ENCODE data around the gene RANBP1. TPM values are rescaled to one million over a fixed set of nuclear protein-coding genes. Genes with fewer than 3 reads are reported as not detected.

RANBP1 gene
- total and polyA plus RNA-seq, 2 donors (not counting 1 experiment from before 2014, with no cell fraction given), result 67.0 to 77.6 TPM

DNA sequence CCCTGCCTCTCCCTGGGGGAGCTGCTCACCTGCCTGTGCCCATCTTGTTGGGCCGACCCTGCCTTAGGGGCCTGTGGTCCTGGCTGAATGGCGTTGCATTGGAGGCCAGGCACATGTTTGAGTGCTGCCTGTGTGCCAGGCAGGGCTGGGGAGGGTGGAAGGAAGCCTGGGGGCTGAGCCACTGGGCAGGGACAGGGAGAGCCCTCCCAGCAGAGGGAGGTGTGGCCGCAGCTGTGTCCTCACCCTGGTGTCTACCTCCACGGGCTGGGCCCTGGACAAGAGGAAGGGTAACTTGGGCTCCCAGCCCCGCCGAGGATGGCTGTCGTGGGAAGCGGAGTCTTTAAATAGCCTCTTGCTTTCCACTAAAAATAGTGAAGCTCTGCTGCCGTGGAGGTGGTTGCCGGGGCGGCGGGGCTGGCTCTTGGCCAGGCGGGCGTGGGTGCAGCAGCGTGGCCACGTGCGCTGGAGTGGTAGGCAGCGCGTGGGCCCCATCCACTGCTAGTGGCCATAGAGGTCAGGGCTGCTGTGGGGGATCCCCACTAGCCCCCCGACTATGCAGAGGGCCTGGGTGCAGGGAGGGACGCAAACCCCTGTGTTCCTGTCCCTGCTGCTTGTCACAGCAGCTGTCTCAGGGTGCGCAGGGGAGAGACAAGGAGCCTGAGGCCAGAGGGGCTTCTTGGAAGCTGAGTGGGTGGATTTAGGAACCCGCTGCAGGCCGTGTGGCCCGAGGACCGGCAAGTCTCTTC lies 21.9 kb downstream of the RANBP1 start:
- Mint-ChIP-seq H3K4me1 (peaks cover 38% of the 10 kb centered on the region), H3K4me3 (no peak overlapping the region), H3K9me3 (ENCODE audit: insufficient read depth) (no peaks in the 10 kb centered on the region), H3K27ac (no peak overlapping the region), H3K27me3 (no peaks in the 10 kb centered on the region)
- peaks cover 64% of the 10 kb centered on the region for H4K20me1 ChIP-seq (ENCODE audit: control insufficient read depth, insufficient read depth, low read length, poor library complexity, severe bottlenecking)
- no peak overlapping the region for H2AFZ ChIP-seq (ENCODE audit: insufficient read depth, low read depth, low read length, poor library complexity, severe bottlenecking)
- no peak for DNase-seq
- ChIA-PET CTCF (no interaction called here), POLR2A (no interaction called here)
- intact Hi-C loops (cut with micrococcal nuclease), result no loop called here
- TF ChIP-seq, protein P1, sequence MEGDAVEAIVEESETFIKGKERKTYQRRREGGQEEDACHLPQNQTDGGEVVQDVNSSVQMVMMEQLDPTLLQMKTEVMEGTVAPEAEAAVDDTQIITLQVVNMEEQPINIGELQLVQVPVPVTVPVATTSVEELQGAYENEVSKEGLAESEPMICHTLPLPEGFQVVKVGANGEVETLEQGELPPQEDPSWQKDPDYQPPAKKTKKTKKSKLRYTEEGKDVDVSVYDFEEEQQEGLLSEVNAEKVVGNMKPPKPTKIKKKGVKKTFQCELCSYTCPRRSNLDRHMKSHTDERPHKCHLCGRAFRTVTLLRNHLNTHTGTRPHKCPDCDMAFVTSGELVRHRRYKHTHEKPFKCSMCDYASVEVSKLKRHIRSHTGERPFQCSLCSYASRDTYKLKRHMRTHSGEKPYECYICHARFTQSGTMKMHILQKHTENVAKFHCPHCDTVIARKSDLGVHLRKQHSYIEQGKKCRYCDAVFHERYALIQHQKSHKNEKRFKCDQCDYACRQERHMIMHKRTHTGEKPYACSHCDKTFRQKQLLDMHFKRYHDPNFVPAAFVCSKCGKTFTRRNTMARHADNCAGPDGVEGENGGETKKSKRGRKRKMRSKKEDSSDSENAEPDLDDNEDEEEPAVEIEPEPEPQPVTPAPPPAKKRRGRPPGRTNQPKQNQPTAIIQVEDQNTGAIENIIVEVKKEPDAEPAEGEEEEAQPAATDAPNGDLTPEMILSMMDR (IDR thresholded peaks at IDR 0.05), result no peak
- TF ChIP-seq EZH2 (IDR thresholded peaks at IDR 0.05; ENCODE audit: borderline replicate concordance, insufficient read depth, low read depth, low read length, poor library complexity, severe bottlenecking), result no peak
- H3K79me2 ChIP-seq (ENCODE audit: control insufficient read depth, insufficient read depth, low read length), result peaks cover 40% of the 10 kb centered on the region
- ATAC-seq (ENCODE audit: low read depth), result no peak
- peak overlapping the region; percentile 28 for H3K4me2 ChIP-seq (replicated peaks; ENCODE audit: low read depth, low read length, poor library complexity, severe bottlenecking)
- no peak overlapping the region for H3K9ac ChIP-seq (ENCODE audit: low read length)
- H3K27me3 ChIP-seq (replicated peaks in 1 of 4; ENCODE audit: control extremely low read depth in 1 of 4, control insufficient read depth in 3 of 4, insufficient read depth in 4 of 4, low read length in 3 of 4), result no peaks in the 10 kb centered on the region
- H3K36me3 ChIP-seq (replicated peaks in 1 of 2; ENCODE audit: control extremely low read depth in 1 of 2, control insufficient read depth in 1 of 2, extremely low read depth in 1 of 2, insufficient read depth in 2 of 2, low read length in 1 of 2), result peaks cover 0 to 7% of the 10 kb centered on the region in 2 experiments
- H3K4me3 ChIP-seq (ENCODE audit: control extremely low read depth in 1 of 5, extremely low read depth in 1 of 5, insufficient read depth in 1 of 5, low read depth in 2 of 5, low read length in 4 of 5), result no peak overlapping the region
- H3K9me3 ChIP-seq (ENCODE audit: control extremely low read depth in 1 of 3, control insufficient read depth in 2 of 3, insufficient read depth in 1 of 3, low read length in 2 of 3), result no peaks in the 10 kb centered on the region
- H3K27ac ChIP-seq (ENCODE audit: low read length in 2 of 2), result no peak overlapping the region
- peaks cover 7 to 36% of the 10 kb centered on the region in 2 donors for H3K4me1 ChIP-seq (ENCODE audit: control insufficient read depth in 2 of 2, insufficient read depth in 2 of 2, low read length in 2 of 2)
- 39% methylated on average over 26 of the region's 26 CpGs for WGBS (ENCODE audit: insufficient coverage)

DNA sequence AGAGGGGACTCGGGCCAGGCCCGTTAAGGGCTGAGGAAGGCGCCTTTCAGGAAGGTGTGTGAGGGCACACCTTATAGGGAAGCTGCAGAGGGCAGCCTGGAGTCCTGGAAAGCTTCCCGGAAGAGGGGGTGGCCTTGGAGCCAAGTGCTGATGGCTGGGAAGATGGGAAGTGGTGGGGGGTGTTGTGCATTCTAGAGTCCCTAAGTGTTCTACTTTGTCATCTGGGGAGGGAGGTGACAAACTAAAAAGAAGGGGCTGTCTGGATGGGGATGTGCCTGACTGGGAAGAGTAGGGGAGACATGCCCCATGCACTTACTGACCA lies 22.5 kb downstream of the RANBP1 start:
- Histone ChIP-seq H2AFZ (ENCODE audit: insufficient read depth, low read depth, low read length, poor library complexity, severe bottlenecking) (no peak overlapping the region), H3K4me3 (ENCODE audit: control extremely low read depth in 1 of 5, extremely low read depth in 1 of 5, insufficient read depth in 1 of 5, low read depth in 2 of 5, low read length in 4 of 5) (no peak overlapping the region), H3K9me3 (ENCODE audit: control extremely low read depth in 1 of 3, control insufficient read depth in 2 of 3, insufficient read depth in 1 of 3, low read length in 2 of 3) (no peaks in the 10 kb centered on the region), H3K4me2 (replicated peaks; ENCODE audit: low read depth, low read length, poor library complexity, severe bottlenecking) (no peak overlapping the region), H3K9ac (ENCODE audit: low read length) (no peak overlapping the region), H4K20me1 (ENCODE audit: control insufficient read depth, insufficient read depth, low read length, poor library complexity, severe bottlenecking) (peaks cover 59% of the 10 kb centered on the region), H3K36me3 (replicated peaks in 1 of 2; ENCODE audit: control extremely low read depth in 1 of 2, control insufficient read depth in 1 of 2, extremely low read depth in 1 of 2, insufficient read depth in 2 of 2, low read length in 1 of 2) (peaks cover 0 to 7% of the 10 kb centered on the region in 2 experiments), H3K4me1 (ENCODE audit: control insufficient read depth in 2 of 2, insufficient read depth in 2 of 2, low read length in 2 of 2) (peaks cover 3 to 31% of the 10 kb centered on the region in 2 donors), H3K79me2 (ENCODE audit: control insufficient read depth, insufficient read depth, low read length) (peaks cover 34% of the 10 kb centered on the region), H3K27me3 (replicated peaks in 1 of 4; ENCODE audit: control extremely low read depth in 1 of 4, control insufficient read depth in 3 of 4, insufficient read depth in 4 of 4, low read length in 3 of 4) (no peaks in the 10 kb centered on the region), H3K27ac (ENCODE audit: low read length in 2 of 2) (no peak overlapping the region)
- ChIA-PET CTCF (no interaction called here), POLR2A (no interaction called here)
- Mint-ChIP-seq H3K4me3 (no peak overlapping the region), H3K27ac (no peak overlapping the region), H3K27me3 (no peaks in the 10 kb centered on the region), H3K9me3 (ENCODE audit: insufficient read depth) (no peaks in the 10 kb centered on the region), H3K4me1 (peaks cover 33% of the 10 kb centered on the region)
- TF ChIP-seq EZH2 (IDR thresholded peaks at IDR 0.05; ENCODE audit: borderline replicate concordance, insufficient read depth, low read depth, low read length, poor library complexity, severe bottlenecking), result no peak
- TF ChIP-seq, protein P1 (IDR thresholded peaks at IDR 0.05), result no peak
- WGBS (ENCODE audit: insufficient coverage), result 100% methylated on average over 4 of the region's 4 CpGs
- intact Hi-C loops (cut with micrococcal nuclease), result no loop called here
- DNase-seq (no peak), ATAC-seq (ENCODE audit: low read depth) (no peak)
